Occipital lobe (tissue), 2 donors: ENCODE data around the gene GBF1. TPM values are rescaled to one million over a fixed set of nuclear protein-coding genes. Genes with fewer than 3 reads are reported as not detected.
"Not testable (repeated sequence)": the region's sequence is repeated elsewhere in the genome, so short reads cannot be mapped to it uniquely, and the experiment has no call there.

Experiments used
- DNase-seq: peaks from one replicate; lab custom pipeline; 2025; lab: John Stamatoyannopoulos, UW
- total RNA-seq: library from RNA; depleted of rRNA; stranded (reverse); fragments of >200 nt; gene quantifications from one replicate; pipeline ENCODE4 v1.2.3, GENCODE V29; 2014

GBF1 gene
- total RNA-seq, 1 donor from 2014 or later = 16.5 TPM

- DNase-seq = no peak
These were observed 13.7 kb upstream of the GBF1 start for GRCh38 chr10:102231357-102232318.

GRCh38 chr10:102233997-102234396, 11.3 kb upstream of the GBF1 start:
- no peak for DNase-seq

- no peak for DNase-seq
These were observed 10.3 kb upstream of the GBF1 start for GRCh38 chr10:102234888-102235597.

- DNase-seq = no peak
These were observed 9.8 kb upstream of the GBF1 start for GRCh38 chr10:102235598-102235920.

GRCh38 chr10:102236006-102236405, 9.3 kb upstream of the GBF1 start:
- DNase-seq = no peak

GRCh38 chr10:102237711-102238252, 7.5 kb upstream of the GBF1 start:
- DNase-seq = no peak

GRCh38 chr10:102240467-102241031, 4.8 kb upstream of the GBF1 start:
- no peak for DNase-seq

GRCh38 chr10:102241032-102241443, 4.3 kb upstream of the GBF1 start:
- no peak for DNase-seq

GRCh38 chr10:102241444-102242117, 3.8 kb upstream of the GBF1 start, which contains the start of gene PITX3:
Gene PITX3, minus strand, starts transcription at chr10:102241512. Its CDS starts 9,432 bp downstream, at chr10:102232080.
- peak; percentile 47 for DNase-seq

- no peak for DNase-seq
These were observed 3.2 kb upstream of the GBF1 start for GRCh38 chr10:102242118-102242485.

- DNase-seq = no peak
These were observed 2.0 kb upstream of the GBF1 start for GRCh38 chr10:102243309-102243708.

GRCh38 chr10:102245932-102246251, 560 bp downstream of the GBF1 start:
- no peak for DNase-seq

GRCh38 chr10:102246261-102246660, 929 bp downstream of the GBF1 start:
- no peak for DNase-seq

GRCh38 chr10:102247734-102248133, 2.4 kb downstream of the GBF1 start:
- no peak for DNase-seq

- not testable (repeated sequence) for DNase-seq
These were observed 7.2 kb downstream of the GBF1 start for GRCh38 chr10:102252508-102252907.

- DNase-seq = no peak
These were observed 9.1 kb downstream of the GBF1 start for GRCh38 chr10:102254426-102254825.

- DNase-seq = no peak
These were observed 10.1 kb downstream of the GBF1 start for GRCh38 chr10:102255404-102255803.

GRCh38 chr10:102261196-102261595, 15.9 kb downstream of the GBF1 start:
- no peak for DNase-seq

GRCh38 chr10:102261842-102262241, 16.5 kb downstream of the GBF1 start:
- DNase-seq = no peak

- DNase-seq = no peak
These were observed 17.5 kb downstream of the GBF1 start for GRCh38 chr10:102262744-102263370.

- DNase-seq = no peak
These were observed 19.0 kb downstream of the GBF1 start for GRCh38 chr10:102264371-102264770.
